Vagina (tissue), 2 donors: ENCODE results near the gene CARS2. TPM values are rescaled to one million over a fixed set of nuclear protein-coding genes. Genes with fewer than 3 reads are reported as not detected.

Source experiments
- DNase-seq, 2 donors: peaks; one replicate each; pipeline ENCODE4 v3.0.0-alpha.2; 2017; ENCODE audit errors: extremely low spot score in 2 of 2
- H3K27ac ChIP-seq: fragments of 200-600 bp; sonication (generic); one replicate; pipeline ENCODE4 v1.5.1; 2019
- H3K27me3 ChIP-seq: fragments of 200-600 bp; sonication (generic); one replicate; pipeline ENCODE4 v1.5.1; 2019
- H3K36me3 ChIP-seq, 2 donors: fragments of 200-600 bp; sonication (generic); one replicate each; pipeline ENCODE4 v1.5.1; 2017 to 2019
- H3K4me1 ChIP-seq: fragments of 200-600 bp; sonication (generic); one replicate; pipeline ENCODE4 v1.5.1; 2019
- H3K4me3 ChIP-seq, 2 donors: fragments of 200-600 bp; sonication (generic); 1 replicate in 1 of 2; 2 replicates in 1 of 2; pipeline ENCODE4 v1.5.1; 2016 to 2019
- H3K9me3 ChIP-seq: fragments of 200-600 bp; sonication (generic); one replicate; pipeline ENCODE4 v1.5.1; 2019
- POLR2A ChIP-seq, 2 donors: fragments of 450-650 bp; IDR thresholded peaks; one replicate each; pipeline ENCODE4 v1.6.1; 2017; ENCODE audit warnings: antibody characterized with exemption in 2 of 2, mild to moderate bottlenecking in 2 of 2, moderate library complexity in 2 of 2
- POLR2AphosphoS5 ChIP-seq, 2 donors: sonication (generic); formaldehyde crosslinking; IDR thresholded peaks; one replicate each; pipeline ENCODE4 v1.9.0; 2017; ENCODE audit warnings: antibody characterized with exemption in 2 of 2, mild to moderate bottlenecking in 2 of 2, low read depth in 1 of 2; ENCODE audit not compliant: insufficient read depth in 1 of 2
- intact Hi-C: fragments of 100-400 bp; cut with DNase I; formaldehyde crosslinking; loops from one replicate; pipeline ENCODE4 v1.15.1; 2023
- total RNA-seq: library from RNA; depleted of rRNA; stranded (reverse); fragments of >200 nt; gene quantifications from one replicate; pipeline ENCODE4 v1.2.3, GENCODE V29; 2016
- TF ChIP-seq, protein P1 (sequence below), 3 experiments: fragments of 450-650 bp in 2 of 3; fragments of 200-600 bp in 1 of 3; sonication (generic) in 1 of 3; IDR thresholded peaks; one replicate each; pipeline ENCODE4 v1.5.1; 2017 to 2019; ENCODE audit warnings: antibody characterized with exemption in 3 of 3, mild to moderate bottlenecking in 2 of 3, moderate library complexity in 2 of 3

The CARS2 gene
- total RNA-seq, 1 donor from 2014 or later, result 65.1 TPM

DNA sequence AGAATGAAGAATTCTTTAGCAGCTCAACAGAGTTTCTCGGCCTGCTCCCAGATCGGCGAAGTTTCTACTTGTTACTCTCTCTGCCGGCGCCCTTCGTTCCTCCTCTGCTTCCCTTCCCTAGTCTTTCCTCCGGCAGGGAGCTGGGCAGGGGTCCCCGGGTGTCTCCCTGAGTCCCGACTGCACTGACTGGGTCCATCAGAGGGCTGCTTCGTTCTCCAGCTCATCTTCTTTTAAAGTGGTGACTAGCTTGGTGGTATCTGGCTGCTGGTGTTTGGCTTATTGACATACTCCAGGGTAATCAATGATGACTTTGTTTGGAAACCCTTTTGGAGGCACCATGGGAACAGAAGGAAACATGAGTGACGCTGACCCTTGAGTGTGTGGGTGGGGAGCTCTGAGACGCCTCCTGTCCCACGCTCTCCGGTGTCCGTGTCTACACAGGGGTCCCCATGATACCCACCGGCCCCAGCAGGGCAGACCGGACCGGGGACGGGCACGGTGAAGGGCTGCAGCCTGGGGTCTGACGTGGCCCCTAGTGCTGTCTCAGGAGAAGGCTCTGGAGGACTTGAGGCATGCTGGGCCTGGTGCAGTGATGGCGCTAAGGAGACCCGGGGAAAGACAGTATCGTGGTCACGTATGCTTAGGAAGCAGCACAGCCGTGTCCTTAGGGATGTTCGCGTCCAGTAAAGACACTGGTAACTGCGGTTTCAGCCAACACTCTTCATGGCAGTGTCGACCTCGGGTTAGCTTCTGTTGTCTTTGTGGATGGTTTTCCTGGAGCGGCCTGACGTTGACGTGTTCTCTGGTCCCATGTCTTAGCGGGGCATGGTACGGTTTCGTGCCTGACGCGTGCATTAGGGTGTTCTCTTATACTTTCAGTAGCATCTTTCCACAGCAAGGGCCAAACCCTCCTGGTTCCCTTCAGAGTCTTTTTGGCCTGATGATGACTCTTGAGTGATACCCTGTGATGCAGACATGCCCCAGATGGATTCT is 66.8 kb downstream of the CARS2 start:
- TF ChIP-seq POLR2AphosphoS5 (IDR thresholded peaks at IDR 0.05; ENCODE audit: insufficient read depth in 1 of 2, low read depth in 1 of 2) (no peak), POLR2A (IDR thresholded peaks at IDR 0.05) (no peak)
- H3K27ac ChIP-seq, result no peak overlapping the region
- intact Hi-C loops, result no loop called here
- H3K9me3 ChIP-seq, result no peaks in the 10 kb centered on the region
- peaks cover 0 to 84% of the 10 kb centered on the region in 2 donors for H3K36me3 ChIP-seq
- no peaks in the 10 kb centered on the region for H3K27me3 ChIP-seq
- no peak overlapping the region for H3K4me3 ChIP-seq
- H3K4me1 ChIP-seq, result peaks cover 9% of the 10 kb centered on the region
- no peak for DNase-seq

DNA sequence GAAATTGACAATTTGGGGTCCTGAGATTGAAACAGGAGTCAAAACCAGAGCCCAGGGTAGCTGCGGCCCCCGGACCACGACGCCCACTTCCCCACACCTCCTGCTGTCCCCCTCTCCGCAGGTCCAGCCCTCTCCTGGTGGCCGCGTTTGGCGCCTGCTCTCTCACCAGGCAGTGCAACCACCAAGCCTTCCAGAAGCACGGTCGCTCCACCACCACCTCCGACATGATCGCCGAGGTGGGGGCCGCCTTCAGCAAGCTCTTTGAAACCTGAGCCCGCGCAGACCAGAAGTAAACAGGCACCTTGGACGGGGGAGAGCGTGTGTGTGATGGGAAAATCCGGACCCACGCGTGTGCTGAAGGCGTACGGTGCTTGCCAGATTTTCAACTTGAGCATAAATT is 67.7 kb downstream of the CARS2 start:
- H3K27ac ChIP-seq, result no peak overlapping the region
- intact Hi-C loops, result no loop called here
- H3K36me3 ChIP-seq, result peaks cover 0 to 76% of the 10 kb centered on the region in 2 donors
- H3K9me3 ChIP-seq, result no peaks in the 10 kb centered on the region
- DNase-seq, result no peak
- H3K27me3 ChIP-seq, result no peaks in the 10 kb centered on the region
- peaks cover 9% of the 10 kb centered on the region for H3K4me1 ChIP-seq
- TF ChIP-seq POLR2AphosphoS5 (IDR thresholded peaks at IDR 0.05; ENCODE audit: insufficient read depth in 1 of 2, low read depth in 1 of 2) (no peak), POLR2A (IDR thresholded peaks at IDR 0.05) (no peak)
- TF ChIP-seq, protein P1, sequence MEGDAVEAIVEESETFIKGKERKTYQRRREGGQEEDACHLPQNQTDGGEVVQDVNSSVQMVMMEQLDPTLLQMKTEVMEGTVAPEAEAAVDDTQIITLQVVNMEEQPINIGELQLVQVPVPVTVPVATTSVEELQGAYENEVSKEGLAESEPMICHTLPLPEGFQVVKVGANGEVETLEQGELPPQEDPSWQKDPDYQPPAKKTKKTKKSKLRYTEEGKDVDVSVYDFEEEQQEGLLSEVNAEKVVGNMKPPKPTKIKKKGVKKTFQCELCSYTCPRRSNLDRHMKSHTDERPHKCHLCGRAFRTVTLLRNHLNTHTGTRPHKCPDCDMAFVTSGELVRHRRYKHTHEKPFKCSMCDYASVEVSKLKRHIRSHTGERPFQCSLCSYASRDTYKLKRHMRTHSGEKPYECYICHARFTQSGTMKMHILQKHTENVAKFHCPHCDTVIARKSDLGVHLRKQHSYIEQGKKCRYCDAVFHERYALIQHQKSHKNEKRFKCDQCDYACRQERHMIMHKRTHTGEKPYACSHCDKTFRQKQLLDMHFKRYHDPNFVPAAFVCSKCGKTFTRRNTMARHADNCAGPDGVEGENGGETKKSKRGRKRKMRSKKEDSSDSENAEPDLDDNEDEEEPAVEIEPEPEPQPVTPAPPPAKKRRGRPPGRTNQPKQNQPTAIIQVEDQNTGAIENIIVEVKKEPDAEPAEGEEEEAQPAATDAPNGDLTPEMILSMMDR (IDR thresholded peaks at IDR 0.05), result no peak
- no peak overlapping the region for H3K4me3 ChIP-seq

DNA sequence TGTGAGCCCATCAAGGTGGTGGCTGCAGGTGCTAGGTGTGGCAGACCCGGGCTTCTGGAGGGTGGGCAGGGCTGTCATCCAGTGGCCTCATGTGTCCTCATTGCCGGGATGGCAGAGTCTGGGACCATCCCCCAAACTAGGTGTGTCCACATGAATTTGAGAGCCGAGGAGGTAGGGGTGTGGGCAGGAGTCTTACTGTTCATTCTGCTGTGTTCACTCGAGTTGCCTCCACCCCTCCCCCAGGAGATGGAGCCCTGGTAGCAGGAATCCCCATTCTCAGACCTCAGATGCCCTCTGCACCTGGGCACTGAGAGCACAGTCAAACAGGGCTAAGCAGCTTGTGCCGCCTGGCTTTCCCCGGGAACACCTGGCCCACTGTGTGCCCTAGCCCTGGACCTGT is 68.2 kb downstream of the CARS2 start:
- intact Hi-C loops, result no loop called here
- DNase-seq, result no peak
- H3K27ac ChIP-seq, result no peak overlapping the region
- H3K27me3 ChIP-seq, result no peaks in the 10 kb centered on the region
- TF ChIP-seq POLR2AphosphoS5 (IDR thresholded peaks at IDR 0.05; ENCODE audit: insufficient read depth in 1 of 2, low read depth in 1 of 2) (no peak), POLR2A (IDR thresholded peaks at IDR 0.05) (no peak)
- TF ChIP-seq, protein P1 (IDR thresholded peaks at IDR 0.05), result no peak
- H3K4me1 ChIP-seq, result peaks cover 9% of the 10 kb centered on the region
- H3K4me3 ChIP-seq, result no peak overlapping the region
- peaks cover 0 to 71% of the 10 kb centered on the region in 2 donors for H3K36me3 ChIP-seq
- H3K9me3 ChIP-seq, result no peaks in the 10 kb centered on the region

DNA sequence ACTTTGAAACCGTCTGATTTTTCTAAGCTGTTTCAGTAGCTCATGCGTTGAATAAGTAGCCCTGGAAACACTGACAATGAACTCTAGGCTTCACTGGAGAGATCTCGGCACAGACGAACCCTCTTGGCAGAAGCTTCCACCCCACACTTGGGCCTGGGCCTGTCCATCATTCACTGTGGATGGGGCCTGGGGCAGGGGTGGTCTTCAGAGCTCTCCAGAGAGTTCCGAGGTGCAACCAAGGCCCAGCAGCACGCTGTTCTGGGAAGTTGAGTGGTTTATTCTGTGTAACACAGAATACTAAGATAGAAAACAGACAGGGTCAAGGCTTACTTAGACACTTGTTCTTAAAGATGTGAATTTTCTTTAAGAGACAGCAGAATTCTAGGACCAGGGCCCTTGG is 68.6 kb downstream of the CARS2 start:
- no peak for DNase-seq
- H3K27me3 ChIP-seq, result no peaks in the 10 kb centered on the region
- peaks cover 0 to 66% of the 10 kb centered on the region in 2 donors for H3K36me3 ChIP-seq
- H3K27ac ChIP-seq, result no peak overlapping the region
- no peaks in the 10 kb centered on the region for H3K9me3 ChIP-seq
- H3K4me1 ChIP-seq, result peaks cover 9% of the 10 kb centered on the region
- no peak overlapping the region for H3K4me3 ChIP-seq
- intact Hi-C loops, result no loop called here
- TF ChIP-seq POLR2A (IDR thresholded peaks at IDR 0.05) (no peak), POLR2AphosphoS5 (IDR thresholded peaks at IDR 0.05; ENCODE audit: insufficient read depth in 1 of 2, low read depth in 1 of 2) (no peak)

DNA sequence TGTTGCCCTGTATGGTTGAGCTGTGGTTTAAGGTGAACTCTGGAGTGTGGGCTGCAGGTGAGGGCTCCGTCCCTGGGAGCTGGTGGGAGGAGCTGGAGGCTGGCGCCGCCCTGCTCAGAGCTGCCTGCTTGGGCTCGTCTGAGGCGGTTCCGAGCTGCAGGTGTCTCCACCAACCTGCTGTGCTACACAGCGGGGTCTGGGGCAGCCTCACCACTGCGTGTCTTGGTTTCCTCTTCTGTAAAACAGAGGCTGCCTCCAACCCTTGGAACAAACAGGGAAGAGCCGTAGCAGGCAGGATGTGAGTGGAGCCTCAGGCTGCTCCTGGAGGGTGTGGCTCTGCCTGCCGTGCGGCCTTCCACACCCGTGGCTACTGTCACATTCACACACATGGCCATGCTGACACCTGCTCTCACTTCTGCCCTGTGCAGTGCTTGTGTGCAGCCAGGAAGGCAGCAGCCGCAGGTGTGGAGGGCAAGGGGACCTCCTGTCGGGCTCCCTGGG is 69.2 kb downstream of the CARS2 start:
- no peaks in the 10 kb centered on the region for H3K27me3 ChIP-seq
- no peak overlapping the region for H3K4me3 ChIP-seq
- peaks cover 0 to 61% of the 10 kb centered on the region in 2 donors for H3K36me3 ChIP-seq
- H3K4me1 ChIP-seq, result peaks cover 9% of the 10 kb centered on the region
- TF ChIP-seq, protein P1 (IDR thresholded peaks at IDR 0.05), result no peak
- no peak for TF ChIP-seq POLR2AphosphoS5 (IDR thresholded peaks at IDR 0.05; ENCODE audit: insufficient read depth in 1 of 2, low read depth in 1 of 2)
- no peak for TF ChIP-seq POLR2A (IDR thresholded peaks at IDR 0.05)
- intact Hi-C loops, result no loop called here
- H3K9me3 ChIP-seq, result no peaks in the 10 kb centered on the region
- no peak overlapping the region for H3K27ac ChIP-seq
- no peak for DNase-seq
